Adipose tissue (tissue), 3 donors: ENCODE data around the gene PRPF19. TPM values are rescaled to one million over a fixed set of nuclear protein-coding genes. Genes with fewer than 3 reads are reported as not detected.
"Not testable (repeated sequence)": the region's sequence is repeated elsewhere in the genome, so short reads cannot be mapped to it uniquely, and the experiment has no call there.

ENCODE experiments used
- H3K27ac ChIP-seq: one replicate; pipeline ENCODE4 v1.5.1; 2013; ENCODE audit warnings: low read depth, low read length
- WGBS, 3 donors: extraction: QIAGEN DNeasy Blood & Tissue Kit; methylation state at CpG; one replicate each; pipeline ENCODE4 v1.1.7; 2013; 5-methylcytosine and 5-hydroxymethylcytosine counted together
- polyA plus RNA-seq, 3 donors: library from polyadenylated mRNA; stranded (reverse); fragments of 200-250 nt; gene quantifications; one replicate each; pipeline ENCODE4 v1.2.3, GENCODE V29; 2013
- donor health status: healthy with polysubstance abuse.
- donor health status: Bipolar disorder and iron deficiency.
- donor health status: healthy.

The PRPF19 gene
- polyA plus RNA-seq, 3 donors: 42.5 to 61.4 (median 59.6) TPM

DNA sequence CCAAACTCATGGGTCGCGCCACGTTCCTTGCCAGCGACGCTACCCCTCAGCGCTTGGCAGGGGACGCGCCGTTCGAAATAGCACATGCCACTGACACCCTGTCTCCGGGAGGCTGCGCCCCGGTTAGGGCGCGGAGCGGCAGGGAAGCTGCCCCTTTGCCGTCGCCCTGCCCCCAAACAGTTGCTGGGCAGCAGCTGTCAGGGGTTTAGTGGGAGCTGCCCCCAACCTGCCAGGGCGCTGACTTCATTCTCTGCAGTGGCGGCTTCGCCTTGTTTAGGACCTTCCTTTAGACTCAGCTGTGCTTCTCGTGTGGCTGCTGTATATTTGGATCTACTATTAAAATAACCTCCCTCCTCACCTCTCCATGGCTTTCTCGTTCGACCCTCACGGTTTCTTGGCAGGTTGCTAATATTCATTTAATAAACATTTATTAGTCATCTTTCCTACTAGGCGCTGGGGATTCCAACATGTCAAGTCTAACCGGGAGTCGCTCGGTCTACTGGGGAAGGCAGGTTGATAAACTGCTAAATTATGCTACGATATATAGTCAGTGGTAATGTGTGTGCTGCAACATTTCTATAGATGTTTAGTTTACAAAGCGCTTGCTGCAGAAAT, 8.4 kb upstream of the PRPF19 start:
- WGBS, 3 donors: 0 to 1% (median 1%) methylated on average over 31 of the region's 31 CpGs

DNA sequence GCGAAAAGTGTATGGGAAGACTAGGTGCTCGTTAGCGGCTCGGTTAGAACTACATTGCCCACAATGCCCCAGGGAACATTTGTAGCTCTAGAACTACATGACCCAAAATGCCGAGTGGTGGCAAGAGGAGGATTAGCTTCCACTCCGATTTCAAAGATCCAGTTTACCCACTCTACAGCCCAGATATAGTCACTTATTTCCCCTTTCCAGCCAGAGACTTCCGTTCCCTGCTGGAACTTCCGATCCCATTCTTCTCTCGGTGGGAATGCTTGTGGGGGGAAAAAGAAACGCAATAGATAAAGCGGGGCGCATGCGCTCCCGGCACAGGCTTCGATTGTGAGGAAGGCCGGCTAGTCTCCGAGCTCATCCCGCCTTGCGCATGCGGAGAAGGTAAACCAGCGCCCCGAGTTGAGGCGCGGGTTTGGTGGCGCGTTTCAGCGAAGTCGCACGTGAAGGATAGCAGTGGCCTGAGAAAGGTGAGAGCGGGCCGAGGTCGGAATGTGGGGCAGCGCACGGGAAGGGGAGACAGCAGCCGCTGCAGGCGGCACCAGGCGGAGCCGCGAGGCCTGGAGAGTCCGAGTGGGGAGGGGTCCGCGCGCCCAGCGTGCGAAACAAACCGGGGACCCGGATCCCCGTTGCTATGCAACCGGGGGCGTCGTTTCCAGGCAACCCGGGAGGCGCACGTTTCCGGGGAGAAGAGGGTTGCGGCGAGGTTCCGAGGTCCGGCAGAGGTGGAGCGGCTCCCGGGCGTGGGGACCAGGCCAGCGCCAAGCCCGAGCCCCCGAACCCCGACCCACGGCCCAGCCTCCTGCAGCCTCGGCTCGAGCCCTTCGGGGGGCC, 7.6 kb upstream of the PRPF19 start, which contains the start of gene TMEM109:
TSS of gene TMEM109 (plus strand) at position 366 of the 840 bp plus-strand sequence. CDS start 5,536 bp downstream, outside the sequence.
- peak within 1 kb of the TSS; percentile 31 for H3K27ac ChIP-seq
- WGBS, 3 donors: 0% methylated on average over 62 to 70 of the region's 70 CpGs

More for the DNA sequence above, 8.4 kb upstream of the PRPF19 start:
- H3K27ac ChIP-seq: no peak overlapping the region

DNA sequence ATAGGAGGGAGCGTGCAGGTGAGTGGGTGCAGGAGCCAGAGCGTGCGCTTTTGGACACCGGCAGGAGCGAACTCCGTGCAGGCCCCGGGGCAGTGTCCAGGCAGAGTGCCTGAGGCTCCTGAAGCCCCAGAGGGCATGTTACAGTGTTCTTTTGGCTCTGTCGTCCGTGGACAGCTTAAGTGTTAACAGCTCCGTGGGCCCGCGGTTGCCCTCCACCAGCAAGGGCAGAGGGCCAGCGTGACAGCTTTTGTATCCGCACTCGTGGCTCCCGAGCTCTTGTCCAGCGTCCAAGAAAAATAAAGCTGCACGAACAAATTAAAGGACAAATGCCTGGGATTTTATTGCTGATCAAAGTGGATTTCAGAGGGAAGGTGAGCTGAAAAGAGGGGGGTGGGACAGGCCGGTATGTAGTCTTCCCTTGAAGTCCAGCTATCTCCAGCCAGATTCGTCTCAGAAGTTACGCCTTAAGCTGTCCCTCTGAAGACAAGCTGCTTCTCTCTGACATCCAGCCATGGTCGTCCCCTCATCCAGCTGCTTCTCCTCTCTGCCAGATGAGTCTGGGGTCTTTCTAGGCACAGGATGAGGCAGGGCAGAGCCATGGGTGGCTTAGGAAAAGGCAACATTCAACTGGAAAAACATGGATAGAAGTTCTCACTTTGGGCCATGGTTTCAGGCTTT, 6.6 kb upstream of the PRPF19 start:
- WGBS, 3 donors: 63 to 79% (median 74%) methylated on average over 22 of the region's 22 CpGs
- no peak overlapping the region for H3K27ac ChIP-seq

DNA sequence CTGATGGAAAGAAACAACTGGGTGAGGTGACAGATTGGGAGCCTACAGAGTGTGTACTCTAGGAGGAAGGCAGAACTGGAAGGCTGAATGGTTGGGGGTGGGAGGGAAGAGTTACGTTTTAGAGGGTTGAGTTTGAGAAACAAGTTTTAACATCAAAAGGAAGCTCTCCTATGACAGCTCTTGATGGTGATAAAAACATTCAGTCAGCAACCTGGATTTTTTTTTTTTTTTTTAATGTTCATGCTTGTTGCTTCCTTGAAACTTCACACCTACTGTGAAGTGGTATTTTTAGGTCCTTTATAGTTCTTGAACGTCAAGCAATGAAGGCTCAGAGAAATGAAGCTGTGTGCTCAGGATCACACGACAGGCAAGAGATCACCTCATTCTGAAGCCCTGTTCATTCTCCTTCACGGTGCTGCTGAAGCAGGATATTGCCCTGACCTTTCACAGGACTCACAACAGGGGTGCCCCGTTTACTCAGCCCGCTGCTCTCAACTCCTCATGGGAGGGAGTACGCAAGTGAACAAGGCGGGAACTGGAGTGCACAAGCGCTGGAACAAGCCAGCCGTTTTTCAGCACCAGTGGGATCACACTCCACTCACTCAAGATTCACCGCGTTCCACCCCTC, 6.0 kb upstream of the PRPF19 start:
- 67 to 73% (median 72%) methylated on average over 12 of the region's 12 CpGs for WGBS, 3 donors
- no peak overlapping the region for H3K27ac ChIP-seq

DNA sequence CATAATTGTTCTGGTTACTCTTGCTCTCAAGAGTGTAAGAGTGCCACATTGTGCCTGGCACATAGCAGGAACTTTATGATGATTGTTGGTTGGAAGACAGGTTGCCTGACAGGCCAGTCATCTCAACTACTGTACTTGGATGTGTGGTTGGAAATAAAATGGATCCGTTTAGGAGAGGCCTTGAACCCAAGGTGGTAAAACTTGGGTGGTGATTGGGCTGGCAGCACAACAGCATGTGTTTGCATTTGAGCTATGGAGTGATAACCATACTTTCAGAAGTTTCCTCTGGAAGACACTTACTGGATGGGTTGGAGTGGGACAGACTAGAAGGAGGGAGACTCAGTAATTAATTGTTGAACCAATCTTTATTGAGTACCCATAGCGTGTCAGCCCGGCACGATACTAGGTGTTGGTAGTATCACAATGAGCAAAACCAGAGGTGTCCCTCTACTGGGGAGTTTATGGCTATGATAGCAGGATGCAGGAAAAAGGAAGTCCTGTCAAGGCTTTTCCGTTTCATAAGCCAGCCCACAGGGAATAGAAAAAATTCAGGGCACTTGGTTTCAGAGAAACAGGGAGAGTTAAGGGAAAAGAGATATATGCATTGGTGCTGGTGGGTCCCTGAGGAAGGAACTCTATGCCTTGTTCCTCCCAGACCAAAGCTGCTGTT, 4.5 kb upstream of the PRPF19 start:
- WGBS, 3 donors: 50 to 61% (median 50%) methylated on average over 5 of the region's 5 CpGs
- H3K27ac ChIP-seq: no peak overlapping the region

DNA sequence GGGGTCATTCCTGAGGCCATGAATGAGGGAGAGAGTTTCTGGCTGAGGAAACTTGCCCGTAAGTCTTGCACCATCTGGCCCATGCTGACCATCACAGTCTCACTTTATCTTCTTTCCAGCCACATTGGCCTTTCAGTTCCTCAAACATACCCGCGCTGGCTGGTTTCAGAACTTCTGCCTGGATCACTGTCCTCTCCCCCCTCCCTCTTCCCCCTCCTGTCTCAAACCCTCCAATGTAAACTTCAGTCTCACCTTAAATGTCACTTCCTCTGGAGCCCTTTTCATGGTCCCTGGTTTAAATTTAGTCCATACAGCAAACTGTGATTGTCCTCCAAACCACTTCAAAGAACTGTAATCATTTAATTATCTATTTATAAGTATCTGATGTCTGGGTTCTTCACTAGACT, 3.9 kb upstream of the PRPF19 start:
- no peak overlapping the region for H3K27ac ChIP-seq
- WGBS, 3 donors: 72 to 76% (median 74%) methylated on average over 3 of the region's 3 CpGs

DNA sequence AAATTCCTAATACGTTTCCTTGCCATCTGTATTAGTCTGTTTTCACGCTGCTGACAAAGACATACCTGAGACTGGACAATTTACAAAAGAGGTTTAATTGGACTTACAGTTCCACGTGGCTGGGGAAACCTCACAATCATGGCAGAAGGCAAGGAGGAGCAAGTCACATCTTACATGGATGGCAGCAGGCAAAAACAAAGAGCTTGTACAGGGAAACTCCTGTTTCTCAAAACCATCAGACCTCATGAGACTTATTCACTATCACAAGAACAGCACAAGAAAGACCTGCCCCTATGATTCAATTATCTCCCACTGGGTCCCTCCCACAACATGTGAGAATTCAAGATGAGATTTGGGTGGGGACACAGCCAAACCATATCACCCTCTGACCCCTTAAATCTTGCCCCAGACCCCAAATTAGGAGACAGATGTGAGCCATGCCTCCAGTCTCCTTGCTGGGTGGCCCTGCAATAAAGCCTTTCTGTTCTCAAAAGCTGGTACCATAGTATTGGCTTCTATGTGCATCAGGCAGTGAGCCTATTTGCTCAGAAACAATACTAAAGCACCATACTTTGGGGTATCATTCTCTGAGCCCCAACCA, 3.4 kb upstream of the PRPF19 start:
- H3K27ac ChIP-seq: not testable (repeated sequence)
- 56 to 72% (median 66%) methylated on average over 3 of the region's 3 CpGs for WGBS, 3 donors

DNA sequence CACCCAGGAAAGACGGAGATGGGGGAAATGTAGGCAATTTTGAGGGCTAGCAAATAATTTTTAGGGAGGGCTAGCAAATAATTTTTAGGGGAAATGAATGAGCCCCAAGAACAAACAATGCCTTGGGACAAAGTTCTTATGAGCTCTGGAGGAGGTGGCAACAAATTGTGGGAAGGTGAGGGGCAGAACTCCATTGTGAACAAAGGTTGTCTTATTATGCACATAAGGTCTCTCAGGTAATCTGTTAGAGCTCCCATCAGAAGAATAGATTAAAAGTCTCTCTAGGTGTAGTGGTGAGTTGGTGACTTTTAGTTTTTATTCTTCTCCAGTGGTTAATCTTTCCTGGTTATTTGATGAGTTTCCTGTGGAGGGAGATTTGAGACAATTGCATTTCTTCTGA, 2.4 kb upstream of the PRPF19 start:
- WGBS, 3 donors: 28 to 71% (median 41%) methylated on average over 1 of the region's 1 CpG
- no peak overlapping the region for H3K27ac ChIP-seq

DNA sequence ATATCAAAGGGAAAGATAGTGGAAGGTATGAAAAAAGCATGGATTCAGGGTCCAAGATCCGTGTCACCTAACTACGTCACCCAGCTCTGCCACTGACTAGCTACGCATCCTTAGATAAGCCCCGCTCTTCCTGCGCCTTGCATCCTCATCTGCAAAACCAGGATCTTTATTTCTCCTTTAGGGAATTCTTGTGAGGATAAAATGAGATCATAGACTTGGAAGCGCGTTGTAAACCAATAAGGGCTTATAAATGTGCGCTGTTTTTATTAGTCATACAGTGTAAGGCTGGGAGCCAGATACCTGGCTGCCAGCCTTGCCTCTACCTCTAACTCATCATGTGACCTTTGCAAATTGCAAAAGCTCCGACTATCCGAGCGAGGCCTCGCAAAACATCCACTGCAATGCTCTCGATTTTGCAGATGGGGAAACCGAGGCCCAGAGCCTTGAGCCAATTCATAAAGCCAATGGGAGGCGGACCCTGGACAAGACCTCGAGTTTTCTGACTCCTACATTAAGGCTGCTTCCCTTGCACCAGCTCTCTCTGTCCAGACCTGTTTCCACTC, 753 bp downstream of the PRPF19 start:
- H3K27ac ChIP-seq: no peak overlapping the region
- WGBS, 3 donors: 4 to 8% (median 5%) methylated on average over 16 of the region's 16 CpGs

DNA sequence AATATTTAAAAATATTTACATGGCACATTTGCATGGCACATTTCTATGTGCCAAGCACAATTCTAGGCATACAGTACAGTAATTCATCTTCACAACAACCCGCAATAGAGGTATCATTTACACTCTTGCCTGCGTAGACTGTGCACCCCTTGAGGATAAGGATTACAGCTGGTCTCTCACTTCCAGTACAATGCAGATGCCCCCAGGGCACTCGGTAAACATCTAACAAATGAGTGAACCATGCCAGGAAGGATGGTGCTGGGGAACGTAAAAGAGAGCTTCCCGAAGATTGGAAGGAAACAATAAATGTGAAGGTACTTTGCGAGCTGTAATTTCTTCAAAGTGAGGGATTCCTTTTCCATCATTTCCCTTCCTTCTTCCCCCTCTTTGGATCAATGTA, 1.3 kb downstream of the PRPF19 start:
- WGBS, 3 donors: 38 to 43% (median 41%) methylated on average over 6 of the region's 6 CpGs
- no peak overlapping the region for H3K27ac ChIP-seq

DNA sequence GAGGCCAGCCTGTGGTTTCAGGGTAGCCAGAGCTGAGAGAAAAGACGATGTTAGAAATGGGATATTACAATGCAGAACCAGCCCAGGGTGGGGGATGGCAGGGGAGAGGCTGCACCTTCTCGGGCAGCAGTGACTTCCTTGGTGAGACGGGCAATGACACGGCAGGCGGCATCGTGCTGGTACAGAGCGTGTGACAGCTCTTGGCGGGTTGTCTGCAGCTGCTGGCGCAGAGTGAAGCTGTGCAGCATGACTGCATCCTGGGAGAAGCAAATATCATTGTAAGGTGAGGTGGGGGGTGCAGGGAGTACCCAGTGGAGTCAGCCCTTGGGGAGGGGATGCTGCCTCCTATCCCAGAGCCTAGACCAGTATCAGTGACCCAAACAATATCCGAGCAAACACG, 3.8 kb downstream of the PRPF19 start:
- 88 to 91% (median 89%) methylated on average over 11 of the region's 11 CpGs for WGBS, 3 donors
- no peak overlapping the region for H3K27ac ChIP-seq

DNA sequence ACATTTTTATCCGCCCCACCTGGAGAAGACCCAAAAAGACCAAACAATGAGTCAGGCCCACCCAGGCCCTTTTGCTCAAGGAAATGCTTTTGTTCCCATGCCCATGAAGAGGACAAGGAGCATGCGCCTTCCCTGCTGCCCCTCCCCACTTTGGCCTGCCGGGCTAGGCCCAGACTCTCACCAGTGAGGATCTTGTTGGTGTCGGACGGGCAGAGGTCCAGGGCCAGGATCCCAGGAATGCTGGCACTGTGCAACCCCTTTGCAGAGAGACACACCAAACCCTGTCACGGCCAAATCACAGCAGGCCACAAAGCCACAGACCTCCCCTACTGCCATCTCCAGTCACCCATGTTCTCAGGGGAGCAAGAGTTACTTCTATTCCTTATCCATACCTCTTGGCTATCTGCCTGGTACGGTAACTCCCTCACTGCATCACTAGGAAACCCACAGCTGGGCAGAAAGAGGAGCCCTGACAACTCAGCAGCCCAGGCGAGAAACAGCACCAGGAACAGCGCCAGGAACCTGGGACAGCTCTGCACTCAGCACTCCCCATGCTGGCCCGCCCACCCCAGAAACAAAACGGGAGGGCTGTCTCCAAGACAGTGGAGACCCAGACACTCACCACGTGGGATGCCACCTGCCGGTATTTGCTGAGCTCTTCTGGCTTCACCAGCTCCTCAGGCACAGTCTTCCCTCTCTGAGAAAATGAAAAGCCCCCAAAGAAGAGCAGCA, 5.5 kb downstream of the PRPF19 start:
- 74 to 82% (median 80%) methylated on average over 13 of the region's 13 CpGs for WGBS, 3 donors
- no peak overlapping the region for H3K27ac ChIP-seq

DNA sequence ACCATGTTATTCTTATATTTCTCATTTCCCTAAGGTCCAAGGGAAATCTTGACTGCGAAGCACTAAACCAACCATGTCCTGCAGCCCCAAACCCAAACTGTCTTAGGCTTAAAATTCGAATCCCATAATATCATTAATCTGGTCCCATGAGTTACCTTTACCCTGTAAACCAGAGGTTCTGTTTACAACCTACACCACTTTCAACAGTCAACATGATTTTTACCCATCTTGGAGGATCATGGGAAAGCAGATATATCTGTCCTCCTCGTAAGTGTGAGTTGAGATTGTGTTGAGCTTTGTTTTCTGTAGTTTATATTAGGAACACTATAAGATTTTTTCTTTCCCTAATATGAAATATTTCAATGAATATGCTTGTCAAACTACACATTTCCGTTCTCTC, 6.4 kb downstream of the PRPF19 start:
- no peak overlapping the region for H3K27ac ChIP-seq
- WGBS, 3 donors: 66 to 84% (median 76%) methylated on average over 4 of the region's 4 CpGs

DNA sequence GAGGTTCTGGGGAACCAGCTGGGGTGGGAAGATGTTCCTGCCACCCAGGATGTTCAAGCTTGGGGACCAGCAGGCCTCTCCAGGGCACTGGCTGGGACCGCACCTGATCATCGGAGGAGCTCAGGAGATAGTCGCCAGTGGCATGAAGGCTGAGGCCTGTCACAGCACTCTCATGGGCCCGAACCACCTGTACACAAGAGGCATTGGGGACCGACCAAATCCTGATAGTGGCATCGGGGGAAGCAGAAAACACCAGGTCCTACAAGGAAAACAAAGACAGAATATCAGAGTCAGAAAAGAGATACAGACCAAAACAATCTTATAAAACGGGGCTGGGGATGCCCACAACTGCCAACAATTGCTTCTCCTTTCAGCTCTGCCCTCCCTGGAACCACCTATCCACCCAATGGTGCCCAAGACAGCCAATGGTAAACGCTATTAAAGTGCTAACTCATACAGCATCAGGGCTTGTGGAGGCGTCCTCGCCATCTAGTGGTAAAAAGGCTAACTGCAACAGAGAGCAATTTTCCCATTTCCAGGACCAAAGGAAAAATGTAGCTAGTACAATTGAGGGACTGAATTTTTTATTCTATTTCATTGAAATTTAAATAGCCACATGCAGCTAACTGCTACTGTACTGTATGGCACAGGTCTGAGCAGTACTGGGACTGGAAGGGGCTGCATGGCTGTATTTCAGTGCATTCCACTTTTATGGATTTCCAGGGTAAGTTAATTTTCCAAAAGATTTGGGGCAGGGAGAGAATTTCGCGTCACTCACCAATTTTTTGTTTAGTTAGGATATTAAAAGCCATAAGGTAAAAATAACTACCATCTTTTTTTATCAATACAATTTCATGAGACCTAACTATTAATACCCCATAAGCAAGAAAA, 7.1 kb downstream of the PRPF19 start:
- no peak overlapping the region for H3K27ac ChIP-seq
- WGBS, 3 donors: 60 to 64% (median 61%) methylated on average over 12 of the region's 12 CpGs

DNA sequence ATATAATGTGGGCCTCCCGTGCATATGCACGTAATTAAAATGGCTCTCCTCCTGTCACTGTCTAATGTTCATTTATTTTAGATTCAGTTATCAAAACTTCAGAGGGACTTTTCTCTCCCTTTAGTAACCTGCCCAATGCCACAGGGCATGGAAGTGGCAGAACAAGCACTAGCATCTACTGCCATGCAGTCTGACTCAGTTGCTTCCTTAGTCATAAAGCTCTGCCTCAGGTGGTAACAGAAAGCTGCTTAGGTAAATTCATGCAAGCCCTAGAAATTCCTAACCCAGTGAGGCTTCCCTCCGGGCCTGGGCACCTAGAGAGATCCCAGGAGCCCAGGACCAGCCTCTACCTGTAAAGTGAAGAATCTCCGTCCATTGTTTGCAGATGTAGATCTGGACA, 8.9 kb downstream of the PRPF19 start:
- WGBS, 3 donors: 86 to 94% (median 93%) methylated on average over 4 of the region's 4 CpGs
- H3K27ac ChIP-seq: no peak overlapping the region

DNA sequence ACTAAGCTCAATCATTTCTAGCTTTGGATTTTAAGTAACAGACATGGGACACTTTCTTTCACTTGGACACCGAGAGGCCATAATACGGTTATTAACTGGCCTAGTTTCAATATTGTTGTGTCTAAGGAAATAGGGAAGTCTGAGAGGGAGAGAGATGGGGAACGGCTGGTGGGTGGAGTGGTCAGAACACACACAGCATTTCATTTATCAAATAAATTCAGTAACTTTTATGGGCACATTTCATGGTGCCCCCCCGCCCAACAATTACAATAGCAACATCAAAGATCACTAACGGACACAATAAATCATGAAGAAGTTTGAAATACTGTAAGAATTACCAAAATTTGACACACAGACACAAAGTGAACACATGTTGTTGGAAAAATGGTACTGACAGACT, 10.7 kb downstream of the PRPF19 start:
- WGBS, 3 donors: 79 to 94% (median 79%) methylated on average over 5 of the region's 5 CpGs
- H3K27ac ChIP-seq: no peak overlapping the region
